ENCODE results near the gene S100A6. TPM values are rescaled to one million over a fixed set of nuclear protein-coding genes. Genes with fewer than 3 reads are reported as not detected.
A peak's percentile ranks its signal among the peaks of the same experiment; 100 is the strongest.

The S100A6 gene
- total RNA-seq, 1 experiment from 2014 or later, result 2,572 TPM

- no peak overlapping the region for H3K27ac ChIP-seq (ENCODE audit: low read length)
- peaks cover 31% of the 10 kb centered on the region for H3K4me1 ChIP-seq (ENCODE audit: insufficient read depth, low read length)
- H3K9me2 ChIP-seq (replicated peaks; ENCODE audit: low read length), result no peaks in the 10 kb centered on the region
- H3K4me2 ChIP-seq (ENCODE audit: low read length), result no peak overlapping the region
- intact Hi-C loops (cut with micrococcal nuclease), result no loop called here
- peaks cover 2% of the 10 kb centered on the region for H3F3A ChIP-seq (ENCODE audit: low read length, unreplicated experiment)
- no peak overlapping the region for H3K9ac ChIP-seq (ENCODE audit: low read length)
- no peak overlapping the region for H3K4me3 ChIP-seq (ENCODE audit: low read length)
- H2AFZ ChIP-seq (ENCODE audit: low read length), result no peak overlapping the region
- no peaks in the 10 kb centered on the region for H3K27me3 ChIP-seq (ENCODE audit: low read length)
- ChIA-PET CTCF (interaction anchor here (0.6 kb wide), 2 partner anchors 53 to 207 kb away, joined by 3 to 5 read pairs; no protein-coding TSS in a partner anchor), POLR2A (ENCODE audit: unreplicated experiment) (interaction anchor here (0.7 kb wide), 1 partner anchor 46 kb away, joined by 3 read pairs; no protein-coding TSS in a partner anchor)
- ATAC-seq (no peak), DNase-seq (no peak)
- no peaks in the 10 kb centered on the region for H3K36me3 ChIP-seq (ENCODE audit: low read depth, low read length)
- TF ChIP-seq EZH2phosphoT487 (IDR thresholded peaks at IDR 0.05; ENCODE audit: borderline replicate concordance, low read length) (no peak), EZH2 (IDR thresholded peaks at IDR 0.05; ENCODE audit: low read length, unreplicated experiment) (no peak), CTCF (conservative IDR thresholded peaks at IDR 0.05; ENCODE audit: low read depth, low read length) (no peak)
- H3K79me2 ChIP-seq (ENCODE audit: low read length), result peaks cover 34% of the 10 kb centered on the region
- BruUV-seq (replicated peaks), result no TSS peak
- H3K9me3 ChIP-seq (ENCODE audit: low read length), result no peaks in the 10 kb centered on the region
- H4K20me1 ChIP-seq (ENCODE audit: low read length), result no peaks in the 10 kb centered on the region
These were observed 25.1 kb upstream of the S100A6 start for GRCh38 chr1:153560771-153561465.

GRCh38 chr1:153560241-153560640 lies 24.4 kb upstream of the S100A6 start:
- H3K4me3 ChIP-seq (ENCODE audit: low read length), result no peak overlapping the region
- no peaks in the 10 kb centered on the region for H3K9me3 ChIP-seq (ENCODE audit: low read length)
- ATAC-seq (no peak), DNase-seq (no peak)
- peaks cover 31% of the 10 kb centered on the region for H3K79me2 ChIP-seq (ENCODE audit: low read length)
- ChIA-PET CTCF (interaction anchor here (0.6 to 1.1 kb wide), 3 partner anchors 50 to 206 kb away, joined by 3 to 5 read pairs (median 3); no protein-coding TSS in a partner anchor), POLR2A (ENCODE audit: unreplicated experiment) (interaction anchor here (0.7 kb wide), 1 partner anchor 45 kb away, joined by 3 read pairs; no protein-coding TSS in a partner anchor)
- H3K27ac ChIP-seq (ENCODE audit: low read length), result no peak overlapping the region
- no peaks in the 10 kb centered on the region for H3K9me2 ChIP-seq (replicated peaks; ENCODE audit: low read length)
- no peaks in the 10 kb centered on the region for H3K27me3 ChIP-seq (ENCODE audit: low read length)
- no peak overlapping the region for H3K4me2 ChIP-seq (ENCODE audit: low read length)
- intact Hi-C loops (cut with micrococcal nuclease), result no loop called here
- peaks cover 24% of the 10 kb centered on the region for H3K4me1 ChIP-seq (ENCODE audit: insufficient read depth, low read length)
- no TSS peak for BruUV-seq (replicated peaks)
- H4K20me1 ChIP-seq (ENCODE audit: low read length), result no peaks in the 10 kb centered on the region
- H2AFZ ChIP-seq (ENCODE audit: low read length), result no peak overlapping the region
- no peaks in the 10 kb centered on the region for H3K36me3 ChIP-seq (ENCODE audit: low read depth, low read length)
- TF ChIP-seq EZH2 (IDR thresholded peaks at IDR 0.05; ENCODE audit: low read length, unreplicated experiment) (no peak), CTCF (conservative IDR thresholded peaks at IDR 0.05; ENCODE audit: low read depth, low read length) (no peak), EZH2phosphoT487 (IDR thresholded peaks at IDR 0.05; ENCODE audit: borderline replicate concordance, low read length) (no peak)
- no peaks in the 10 kb centered on the region for H3F3A ChIP-seq (ENCODE audit: low read length, unreplicated experiment)
- H3K9ac ChIP-seq (ENCODE audit: low read length), result no peak overlapping the region

GRCh38 chr1:153557877-153558276 lies 22.1 kb upstream of the S100A6 start:
- Histone ChIP-seq H3K79me2 (ENCODE audit: low read length) (peaks cover 9% of the 10 kb centered on the region; the same call in 1 of the 2 replicates), H3K4me3 (ENCODE audit: low read length) (no peak overlapping the region), H2AFZ (ENCODE audit: low read length) (no peak overlapping the region), H3K27me3 (ENCODE audit: low read length) (no peaks in the 10 kb centered on the region), H3K9ac (ENCODE audit: low read length) (no peak overlapping the region), H3F3A (ENCODE audit: low read length, unreplicated experiment) (no peaks in the 10 kb centered on the region), H3K4me2 (ENCODE audit: low read length) (no peak overlapping the region), H3K4me1 (ENCODE audit: insufficient read depth, low read length) (peaks cover 5% of the 10 kb centered on the region; the same call in 1 of the 2 replicates), H3K9me3 (ENCODE audit: low read length) (no peaks in the 10 kb centered on the region), H3K9me2 (replicated peaks; ENCODE audit: low read length) (no peaks in the 10 kb centered on the region), H3K36me3 (ENCODE audit: low read depth, low read length) (no peaks in the 10 kb centered on the region), H3K27ac (ENCODE audit: low read length) (no peak overlapping the region), H4K20me1 (ENCODE audit: low read length) (no peaks in the 10 kb centered on the region)
- TF ChIP-seq EZH2 (IDR thresholded peaks at IDR 0.05; ENCODE audit: low read length, unreplicated experiment), result no peak
- TF ChIP-seq EZH2phosphoT487 (IDR thresholded peaks at IDR 0.05; ENCODE audit: borderline replicate concordance, low read length), result no peak
- TF ChIP-seq CTCF (conservative IDR thresholded peaks at IDR 0.05; ENCODE audit: low read depth, low read length), result no peak
- no TSS peak for BruUV-seq (replicated peaks)
- ATAC-seq (peak; percentile 18; the same call in 1 of the 2 replicates), DNase-seq (no peak)
- intact Hi-C loops (cut with micrococcal nuclease), result no loop called here
- ChIA-PET CTCF (interaction anchor here (0.5 to 0.6 kb wide), 2 partner anchors 18 to 227 kb away, joined by 3 to 5 read pairs; no protein-coding TSS in a partner anchor), POLR2A (ENCODE audit: unreplicated experiment) (interaction anchor here (0.6 to 1.1 kb wide), 2 partner anchors 9 to 170 kb away, joined by 7 to 9 read pairs; partner anchors contain the start of gene INTS3)
